Upper lobe of right lung (tissue), 1 donor: Measurements from ENCODE around the gene CTNNA3. TPM values are rescaled to one million over a fixed set of nuclear protein-coding genes. Genes with fewer than 3 reads are reported as not detected.

ENCODE experiments used
- ATAC-seq: fragments of 200-7000 bp; cut with Tn5 transposase; one replicate; pipeline ENCODE4 v1.9.1; 2020; ENCODE audit warnings: mild to moderate bottlenecking, moderate library complexity
- DNase-seq: peaks from one replicate; pipeline ENCODE4 v3.0.0-alpha.2; 2020
- H3K27ac ChIP-seq: fragments of 200-600 bp; one replicate; pipeline ENCODE4 v1.8.0; 2022
- H3K27me3 ChIP-seq: fragments of 200-600 bp; one replicate; pipeline ENCODE4 v1.8.0; 2022; ENCODE audit warnings: mild to moderate bottlenecking
- H3K36me3 ChIP-seq: fragments of 200-600 bp; one replicate; pipeline ENCODE4 v1.8.0; 2022
- H3K4me1 ChIP-seq: fragments of 200-600 bp; one replicate; pipeline ENCODE4 v1.8.0; 2022
- H3K4me3 ChIP-seq: fragments of 200-600 bp; one replicate; pipeline ENCODE4 v1.8.0; 2022; ENCODE audit warnings: mild to moderate bottlenecking
- H3K9me3 ChIP-seq: fragments of 200-600 bp; one replicate; pipeline ENCODE4 v1.8.0; 2022
- CTCF ChIP-seq: fragments of 200-600 bp; IDR thresholded peaks from one replicate; pipeline ENCODE4 v1.8.0; 2022; ENCODE audit warnings: antibody characterized with exemption
- intact Hi-C: fragments of 100-400 bp; cut with DNase I; formaldehyde crosslinking; loops from one replicate; pipeline ENCODE4 v1.11.0; 2022
- total RNA-seq: library from RNA; stranded (reverse); fragmentation: NEBNext Ultra II Directional; extraction: Animal tissue kit (Norgen Biotek cat#: 25700); gene quantifications from one replicate; pipeline ENCODE4 v1.2.1, GENCODE V29; 2021
- donor health status: DM: no; HTN: yes; CAD: no; lungs with severe emphysema.

CTNNA3 gene
- total RNA-seq, 1 donor from 2014 or later: 0.67 TPM

- no peak for DNase-seq
- intact Hi-C loops: no loop called here
Observed at GRCh38 chr10:67288688-67289410, 407.1 kb downstream of the CTNNA3 start.

GRCh38 chr10:67284589-67284988, 411.4 kb downstream of the CTNNA3 start:
- H3K27ac ChIP-seq: no peak overlapping the region
- no peak for DNase-seq
- no peak overlapping the region for H3K4me3 ChIP-seq
- no peak for TF ChIP-seq CTCF
- H3K4me1 ChIP-seq: no peaks in the 10 kb centered on the region
- intact Hi-C loops: no loop called here
- ATAC-seq: no peak
- no peaks in the 10 kb centered on the region for H3K27me3 ChIP-seq
- H3K36me3 ChIP-seq: no peaks in the 10 kb centered on the region
- H3K9me3 ChIP-seq: no peaks in the 10 kb centered on the region

More at GRCh38 chr10:67288688-67289410, 407.1 kb downstream of the CTNNA3 start:
- H3K4me1 ChIP-seq: no peaks in the 10 kb centered on the region
- no peak overlapping the region for H3K4me3 ChIP-seq
- H3K9me3 ChIP-seq: no peaks in the 10 kb centered on the region
- no peak for ATAC-seq
- TF ChIP-seq CTCF: no peak
- H3K27me3 ChIP-seq: no peaks in the 10 kb centered on the region
- no peaks in the 10 kb centered on the region for H3K36me3 ChIP-seq
- H3K27ac ChIP-seq: no peak overlapping the region

DNA sequence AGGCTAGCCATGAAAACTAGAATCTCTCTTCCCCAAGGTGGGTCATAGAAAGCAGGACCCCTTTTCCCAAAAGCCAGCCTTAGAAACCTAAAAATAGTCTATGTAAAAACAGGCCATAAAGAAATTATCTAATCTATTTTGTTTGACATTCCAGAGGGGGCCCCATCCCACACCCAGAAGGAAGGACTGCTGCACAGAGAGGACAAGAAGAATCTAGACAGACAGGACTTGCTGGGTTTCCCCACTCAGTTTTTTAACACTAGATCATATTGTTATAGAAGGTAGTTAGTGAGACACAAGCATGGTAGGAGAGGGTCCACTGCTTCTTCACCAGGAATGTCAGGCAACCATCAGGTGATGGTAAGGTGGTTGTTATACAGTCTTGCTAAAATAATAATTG, 413.1 kb downstream of the CTNNA3 start:
- Histone ChIP-seq H3K27ac (no peak overlapping the region), H3K27me3 (no peaks in the 10 kb centered on the region), H3K4me3 (no peak overlapping the region), H3K4me1 (no peaks in the 10 kb centered on the region), H3K36me3 (no peaks in the 10 kb centered on the region), H3K9me3 (no peaks in the 10 kb centered on the region)
- no peak for DNase-seq
- intact Hi-C loops: no loop called here
- ATAC-seq: no peak
- TF ChIP-seq CTCF: no peak

DNA sequence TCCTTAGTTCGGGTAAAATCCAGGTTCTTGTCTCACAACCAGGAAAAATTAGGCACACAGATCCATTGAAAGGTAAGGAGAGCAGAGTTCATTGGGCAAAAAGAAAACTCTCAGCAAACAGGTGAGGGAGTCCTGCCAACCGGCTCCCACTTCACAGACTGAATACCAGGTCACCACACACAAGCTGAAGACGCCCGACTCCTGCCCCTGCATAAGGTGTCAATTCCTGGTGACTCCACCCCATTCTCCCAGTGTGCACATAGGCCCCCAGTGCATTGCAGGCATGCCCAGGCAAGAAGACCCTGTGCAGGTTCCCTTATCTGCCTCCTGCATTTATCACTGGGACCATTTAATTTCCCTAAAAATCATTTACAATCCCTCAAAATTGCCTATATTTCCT, 415.6 kb downstream of the CTNNA3 start:
- no peaks in the 10 kb centered on the region for H3K27me3 ChIP-seq
- no peak for ATAC-seq
- DNase-seq: peak; percentile 30
- no peak overlapping the region for H3K4me3 ChIP-seq
- no peaks in the 10 kb centered on the region for H3K9me3 ChIP-seq
- H3K36me3 ChIP-seq: no peaks in the 10 kb centered on the region
- no peak for TF ChIP-seq CTCF
- H3K27ac ChIP-seq: no peak overlapping the region
- intact Hi-C loops: no loop called here
- H3K4me1 ChIP-seq: no peaks in the 10 kb centered on the region

- no peaks in the 10 kb centered on the region for H3K27me3 ChIP-seq
- no peak overlapping the region for H3K27ac ChIP-seq
- H3K4me3 ChIP-seq: no peak overlapping the region
- no peaks in the 10 kb centered on the region for H3K9me3 ChIP-seq
- H3K4me1 ChIP-seq: no peaks in the 10 kb centered on the region
- DNase-seq (no peak), ATAC-seq (no peak)
- intact Hi-C loops: no loop called here
- TF ChIP-seq CTCF: no peak
- H3K36me3 ChIP-seq: no peaks in the 10 kb centered on the region
Observed at GRCh38 chr10:67277402-67277801, 418.6 kb downstream of the CTNNA3 start.

GRCh38 chr10:67269828-67270227, 426.2 kb downstream of the CTNNA3 start:
- ATAC-seq: no peak
- no peak for DNase-seq
- intact Hi-C loops: no loop called here
- no peak for TF ChIP-seq CTCF
- H3K27me3 ChIP-seq: no peaks in the 10 kb centered on the region
- no peaks in the 10 kb centered on the region for H3K4me1 ChIP-seq
- H3K36me3 ChIP-seq: no peaks in the 10 kb centered on the region
- H3K4me3 ChIP-seq: no peak overlapping the region
- H3K27ac ChIP-seq: no peak overlapping the region
- H3K9me3 ChIP-seq: no peaks in the 10 kb centered on the region
